HG02642 (cell line): ENCODE measurements around the gene PSKH1.

Experiments used
- ATAC-seq: cut with Tn5 transposase; IDR thresholded peaks from one replicate; pipeline ENCODE4 v1.9.1; 2021; ENCODE audit warnings: mild to moderate bottlenecking; ENCODE audit not compliant: unreplicated experiment, poor library complexity

PSKH1 gene

GRCh38 chr16:67864594-67864993 is 28.5 kb upstream of the PSKH1 start:
- ATAC-seq = no peak

DNA sequence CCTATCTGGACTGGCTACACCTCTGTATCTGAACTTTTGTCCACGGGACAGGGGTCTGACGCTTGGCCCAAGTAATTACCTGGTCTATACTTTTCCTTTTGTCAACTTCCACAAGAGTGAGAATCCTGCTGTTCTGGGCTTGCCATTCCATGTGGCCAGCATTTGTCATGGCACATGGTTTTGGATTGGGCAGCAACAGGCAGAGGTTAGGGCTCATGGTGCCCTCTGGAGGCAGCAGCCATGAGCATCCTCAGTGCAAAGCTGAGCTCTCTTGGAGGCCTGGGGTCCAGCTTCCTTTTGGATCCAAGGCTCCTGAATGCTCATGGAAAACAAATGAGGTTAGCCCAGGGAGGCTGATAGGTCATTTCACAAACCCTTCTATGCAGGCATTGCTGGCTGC is 27.7 kb upstream of the PSKH1 start:
- ATAC-seq = no peak

- no peak for ATAC-seq
Measured at GRCh38 chr16:67868290-67868689, 24.8 kb upstream of the PSKH1 start.

GRCh38 chr16:67869653-67870052 is 23.4 kb upstream of the PSKH1 start:
- ATAC-seq = no peak

DNA sequence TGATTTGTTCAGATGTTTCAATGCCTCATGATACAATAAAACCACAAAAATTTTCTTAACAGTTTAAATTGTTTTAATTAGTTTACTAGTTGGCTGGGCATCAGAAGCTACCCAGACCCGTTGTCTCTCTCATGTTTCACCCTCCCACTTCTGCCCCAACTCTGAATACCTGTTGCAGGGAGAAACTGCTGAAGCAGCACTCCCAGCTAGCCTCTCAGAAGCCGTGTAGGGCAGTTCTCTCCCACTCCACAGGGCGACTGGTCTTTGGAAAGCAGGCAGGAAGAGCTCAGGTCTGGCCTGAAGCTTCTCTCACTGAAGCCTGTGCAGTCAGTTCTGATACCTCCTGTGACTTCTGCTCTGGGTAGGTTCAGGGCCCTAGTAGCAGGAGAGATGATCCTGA is 21.8 kb upstream of the PSKH1 start:
- ATAC-seq = no peak

DNA sequence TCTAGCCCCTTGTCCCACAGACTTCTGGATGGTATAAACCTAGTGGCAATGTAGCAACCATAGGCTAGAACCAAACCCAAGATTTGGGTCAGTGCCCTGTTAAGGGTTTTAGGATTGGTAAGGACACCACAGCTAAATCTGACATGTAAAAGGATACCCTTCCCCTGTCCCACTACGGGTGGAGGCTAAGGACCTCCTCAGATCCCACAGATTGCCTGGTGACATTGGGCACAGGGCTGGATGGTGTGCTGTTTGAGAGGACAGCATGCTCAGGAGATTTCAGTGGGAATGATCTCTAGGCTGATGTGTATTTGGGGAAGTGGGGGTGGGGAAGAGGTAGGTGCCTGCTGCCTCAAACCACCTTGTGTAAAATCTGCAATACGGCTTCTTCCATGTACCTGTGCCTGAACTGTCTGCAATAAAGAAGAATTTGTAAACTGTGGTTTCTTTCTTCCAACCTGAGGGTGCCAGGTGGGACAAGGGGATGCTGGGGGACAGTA is 20.9 kb upstream of the PSKH1 start:
- ATAC-seq = no peak

DNA sequence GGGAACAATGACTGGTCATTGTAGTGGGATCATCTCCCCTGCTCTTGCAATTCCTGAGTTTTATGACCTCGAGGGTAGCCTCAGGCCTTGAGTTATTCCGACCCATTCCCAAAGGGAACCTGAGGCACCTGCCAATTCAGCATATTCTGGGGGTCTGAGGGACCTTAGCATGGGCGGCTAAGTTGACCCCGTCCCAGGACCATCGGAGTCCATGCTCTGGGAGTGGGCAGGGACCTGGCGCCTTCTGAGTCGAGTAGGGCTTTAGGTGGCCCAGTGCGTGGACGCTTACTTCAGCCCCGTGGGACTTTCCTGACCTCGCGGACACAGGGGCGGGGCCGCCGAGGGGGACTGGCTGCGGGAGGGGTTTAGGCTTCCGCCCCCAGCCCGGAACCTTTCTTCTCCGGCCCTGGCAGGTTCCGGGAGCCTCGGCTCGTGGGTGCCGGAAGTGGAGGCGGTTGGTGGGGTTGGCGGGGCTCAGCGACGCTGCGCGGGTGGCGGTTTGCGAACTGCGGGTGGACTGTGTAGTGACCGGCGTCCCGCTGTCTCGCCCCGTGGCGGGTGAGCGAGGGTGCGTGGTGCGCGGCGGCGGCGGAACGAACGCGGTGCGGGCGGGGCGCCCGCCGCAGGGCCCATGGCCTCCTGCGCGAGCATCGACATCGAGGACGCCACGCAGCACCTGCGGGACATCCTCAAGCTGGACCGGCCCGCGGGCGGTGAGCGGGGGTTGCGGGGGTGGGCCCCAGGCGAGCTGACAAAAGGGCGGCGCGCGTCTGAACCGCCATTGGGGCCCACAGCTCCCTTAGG is 20.2 kb upstream of the PSKH1 start, which contains the start of gene EDC4:
Gene EDC4 (plus strand): TSS at position 422 of the 804 bp plus-strand sequence. CDS start 210 bp downstream, at position 632.
- peak; percentile 81 for ATAC-seq

GRCh38 chr16:67873435-67874370 is 19.4 kb upstream of the PSKH1 start:
- ATAC-seq = peak; percentile 30

GRCh38 chr16:67874372-67874771 is 18.7 kb upstream of the PSKH1 start:
- ATAC-seq = no peak

DNA sequence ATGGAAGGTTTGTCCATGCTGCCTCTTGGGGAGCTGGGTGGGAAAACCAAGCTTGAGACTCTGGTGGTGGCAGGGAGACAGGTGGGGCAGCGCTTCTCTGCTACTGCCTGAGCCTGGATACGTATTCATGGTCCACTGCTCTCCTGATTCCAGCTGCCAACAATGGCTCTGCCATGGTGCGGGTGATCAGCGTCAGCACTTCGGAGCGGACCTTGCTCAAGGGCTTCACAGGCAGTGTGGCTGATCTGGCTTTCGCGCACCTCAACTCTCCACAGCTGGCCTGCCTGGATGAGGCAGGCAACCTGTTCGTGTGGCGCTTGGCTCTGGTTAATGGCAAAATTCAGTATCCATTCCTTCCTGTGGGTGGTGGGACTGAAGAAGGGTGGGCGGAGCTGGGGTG is 16.0 kb upstream of the PSKH1 start:
- no peak for ATAC-seq

DNA sequence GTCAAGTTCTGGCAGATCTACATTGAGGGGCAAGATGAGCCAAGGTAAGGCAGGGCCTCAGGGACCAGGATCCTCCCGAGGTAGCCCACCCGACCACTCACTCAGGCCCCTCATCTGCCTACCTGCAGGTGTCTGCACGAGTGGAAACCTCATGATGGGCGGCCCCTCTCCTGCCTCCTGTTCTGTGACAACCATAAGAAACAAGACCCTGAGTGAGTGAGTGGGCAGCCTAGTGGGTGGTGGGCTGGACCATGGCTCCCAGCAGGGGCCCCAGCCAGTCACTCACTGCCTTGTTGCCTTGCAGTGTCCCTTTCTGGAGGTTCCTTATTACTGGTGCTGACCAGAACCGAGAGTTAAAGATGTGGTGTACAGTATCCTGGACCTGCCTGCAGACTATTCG is 14.8 kb upstream of the PSKH1 start:
- ATAC-seq = no peak

GRCh38 chr16:67878846-67879245 is 14.2 kb upstream of the PSKH1 start:
- ATAC-seq = no peak

DNA sequence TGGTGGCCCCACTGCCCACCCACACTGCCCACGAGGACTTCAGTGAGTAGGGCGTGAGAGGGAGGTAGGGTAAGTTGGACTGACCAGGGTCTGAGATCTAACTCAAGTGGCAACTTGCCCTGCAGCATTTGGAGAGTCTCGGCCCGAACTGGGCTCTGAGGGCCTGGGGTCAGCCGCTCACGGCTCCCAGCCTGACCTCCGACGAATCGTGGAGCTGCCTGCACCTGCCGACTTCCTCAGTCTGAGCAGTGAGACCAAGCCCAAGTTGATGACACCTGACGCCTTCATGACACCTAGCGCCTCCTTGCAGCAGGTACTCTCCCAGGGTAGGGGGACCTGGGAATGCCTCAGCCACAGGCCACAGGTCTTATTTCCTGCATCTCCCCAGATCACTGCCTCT is 13.6 kb upstream of the PSKH1 start:
- ATAC-seq = no peak

GRCh38 chr16:67879936-67880335 is 13.1 kb upstream of the PSKH1 start:
- no peak for ATAC-seq

DNA sequence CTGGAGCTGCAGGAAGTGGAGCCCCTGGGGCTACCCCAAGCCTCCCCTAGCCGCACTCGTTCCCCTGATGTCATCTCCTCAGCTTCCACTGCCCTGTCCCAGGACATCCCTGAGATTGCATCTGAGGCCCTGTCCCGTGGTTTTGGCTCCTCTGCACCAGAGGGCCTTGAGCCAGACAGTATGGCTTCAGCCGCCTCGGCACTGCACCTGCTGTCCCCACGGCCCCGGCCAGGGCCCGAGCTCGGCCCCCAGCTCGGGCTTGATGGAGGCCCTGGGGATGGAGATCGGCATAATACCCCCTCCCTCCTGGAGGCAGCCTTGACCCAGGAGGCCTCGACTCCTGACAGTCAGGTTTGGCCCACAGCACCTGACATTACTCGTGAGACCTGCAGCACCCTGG is 12.5 kb upstream of the PSKH1 start:
- ATAC-seq = no peak

DNA sequence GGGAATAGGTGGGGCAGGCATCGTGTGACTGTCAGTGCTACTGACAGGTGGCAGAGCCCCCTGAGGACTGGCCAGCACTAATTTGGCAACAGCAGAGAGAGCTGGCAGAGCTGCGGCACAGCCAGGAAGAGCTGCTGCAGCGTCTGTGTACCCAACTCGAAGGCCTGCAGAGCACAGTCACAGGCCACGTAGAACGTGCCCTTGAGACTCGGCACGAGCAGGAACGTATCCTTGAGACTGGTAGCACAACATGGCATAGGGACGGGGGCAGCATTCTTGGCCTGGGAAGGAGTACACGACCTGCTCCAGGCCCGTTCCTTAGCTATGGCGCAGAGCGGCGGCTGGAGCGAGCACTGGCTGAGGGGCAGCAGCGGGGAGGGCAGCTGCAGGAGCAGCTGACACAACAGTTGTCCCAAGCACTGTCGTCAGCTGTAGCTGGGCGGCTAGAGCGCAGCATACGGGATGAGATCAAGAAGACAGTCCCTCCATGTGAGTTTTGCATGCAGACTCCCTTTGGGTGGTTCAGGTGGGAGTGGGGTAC is 11.4 kb upstream of the PSKH1 start:
- no peak for ATAC-seq

DNA sequence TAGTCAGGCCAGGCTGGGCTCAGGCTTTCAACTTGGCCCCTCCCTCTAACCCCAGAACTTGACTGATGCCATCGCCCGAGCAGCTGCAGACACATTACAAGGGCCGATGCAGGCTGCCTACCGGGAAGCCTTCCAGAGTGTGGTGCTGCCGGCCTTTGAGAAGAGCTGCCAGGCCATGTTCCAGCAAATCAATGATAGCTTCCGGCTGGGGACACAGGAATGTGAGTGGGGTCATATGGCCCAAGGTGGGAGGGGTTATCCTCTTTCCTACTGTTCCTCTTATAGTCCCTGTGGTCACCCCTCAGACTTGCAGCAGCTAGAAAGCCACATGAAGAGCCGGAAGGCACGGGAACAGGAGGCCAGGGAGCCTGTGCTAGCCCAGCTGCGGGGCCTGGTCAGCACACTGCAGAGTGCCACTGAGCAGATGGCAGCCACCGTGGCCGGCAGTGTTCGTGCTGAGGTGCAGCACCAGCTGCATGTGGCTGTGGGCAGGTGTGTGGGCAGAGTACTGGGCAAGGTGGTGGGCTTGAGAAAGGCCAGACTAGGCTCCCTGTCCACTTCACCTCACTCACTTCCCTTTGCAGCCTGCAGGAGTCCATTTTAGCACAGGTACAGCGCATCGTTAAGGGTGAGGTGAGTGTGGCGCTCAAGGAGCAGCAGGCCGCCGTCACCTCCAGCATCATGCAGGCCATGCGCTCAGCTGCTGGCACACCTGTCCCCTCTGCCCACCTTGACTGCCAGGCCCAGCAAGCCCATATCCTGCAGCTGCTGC is 10.5 kb upstream of the PSKH1 start:
- ATAC-seq = no peak

DNA sequence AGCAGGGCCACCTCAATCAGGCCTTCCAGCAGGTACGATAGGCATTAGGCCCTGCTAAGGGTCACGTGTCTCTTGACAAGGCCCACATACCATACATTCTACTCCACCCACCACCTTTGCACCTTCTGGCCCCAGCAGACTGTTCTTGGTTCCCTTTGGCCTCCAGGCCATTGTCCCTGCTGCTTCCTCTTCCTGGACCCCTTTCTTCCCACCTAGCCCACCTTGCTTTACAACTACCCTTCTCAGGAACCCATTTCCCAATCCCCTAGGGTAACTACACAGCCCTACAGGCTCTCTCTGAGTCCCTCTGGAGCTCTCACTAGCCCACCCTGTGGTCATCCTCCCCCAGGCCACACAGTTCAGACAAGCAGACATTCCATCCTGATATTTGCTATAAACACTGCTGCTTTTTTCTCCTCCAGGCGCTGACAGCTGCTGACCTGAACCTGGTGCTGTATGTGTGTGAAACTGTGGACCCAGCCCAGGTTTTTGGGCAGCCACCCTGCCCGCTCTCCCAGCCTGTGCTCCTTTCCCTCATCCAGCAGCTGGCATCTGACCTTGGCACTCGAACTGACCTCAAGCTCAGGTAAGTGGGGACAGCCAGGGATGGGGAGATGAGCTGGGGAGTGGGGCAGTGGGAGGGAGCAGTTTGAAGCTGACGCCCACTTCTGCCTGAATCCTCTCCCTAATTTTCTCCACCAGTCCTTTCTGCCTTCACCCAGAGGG is 9.7 kb upstream of the PSKH1 start:
- ATAC-seq = no peak

DNA sequence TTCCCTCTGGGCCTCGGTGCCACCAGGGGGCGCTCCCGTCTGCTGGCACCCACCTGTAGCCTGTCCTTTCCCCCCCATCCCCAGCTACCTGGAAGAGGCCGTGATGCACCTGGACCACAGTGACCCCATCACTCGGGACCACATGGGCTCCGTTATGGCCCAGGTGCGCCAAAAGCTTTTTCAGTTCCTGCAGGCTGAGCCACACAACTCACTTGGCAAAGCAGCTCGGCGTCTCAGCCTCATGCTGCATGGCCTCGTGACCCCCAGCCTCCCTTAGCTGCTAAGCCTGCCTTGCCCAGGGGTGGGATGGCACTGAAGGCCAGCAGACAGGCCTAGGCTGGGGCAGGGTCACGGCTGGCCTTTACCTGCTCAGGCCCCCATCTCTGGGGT is 9.2 kb upstream of the PSKH1 start:
- ATAC-seq = no peak
